GM19395 (cell line): Measurements from ENCODE around the gene ACTN4.
"Not testable (repeated sequence)": the region's sequence is repeated elsewhere in the genome, so short reads cannot be mapped to it uniquely, and the experiment has no call there.

Experiments used
- ATAC-seq: cut with Tn5 transposase; IDR thresholded peaks from one replicate; pipeline ENCODE4 v1.9.1; 2021; ENCODE audit warnings: mild to moderate bottlenecking, moderate library complexity; ENCODE audit not compliant: unreplicated experiment

ACTN4 gene

GRCh38 chr19:38734426-38735256 lies 87.2 kb downstream of the ACTN4 start:
- no peak for ATAC-seq

GRCh38 chr19:38735257-38735686 lies 87.8 kb downstream of the ACTN4 start:
- ATAC-seq: no peak

- ATAC-seq: no peak
Measured at GRCh38 chr19:38736036-38736412, 88.6 kb downstream of the ACTN4 start.

GRCh38 chr19:38736413-38737280 lies 89.2 kb downstream of the ACTN4 start:
- ATAC-seq: no peak

- ATAC-seq: no peak
Measured at GRCh38 chr19:38737281-38737865, 89.9 kb downstream of the ACTN4 start.

GRCh38 chr19:38737921-38738737 lies 90.7 kb downstream of the ACTN4 start:
- ATAC-seq: no peak

- ATAC-seq: no peak
Measured at GRCh38 chr19:38739440-38740256, 92.2 kb downstream of the ACTN4 start.

GRCh38 chr19:38740257-38740592 lies 92.8 kb downstream of the ACTN4 start:
- ATAC-seq: no peak

GRCh38 chr19:38740932-38741331 lies 93.5 kb downstream of the ACTN4 start:
- ATAC-seq: no peak

- ATAC-seq: no peak
Measured at GRCh38 chr19:38741670-38742069, 94.2 kb downstream of the ACTN4 start.

- no peak for ATAC-seq
Measured at GRCh38 chr19:38742296-38742695, 94.8 kb downstream of the ACTN4 start.

- ATAC-seq: no peak
Measured at GRCh38 chr19:38742906-38743305, 95.5 kb downstream of the ACTN4 start.

GRCh38 chr19:38743394-38744297 lies 96.2 kb downstream of the ACTN4 start:
- ATAC-seq: no peak

GRCh38 chr19:38744298-38744681 lies 96.8 kb downstream of the ACTN4 start, which contains the start of gene CAPN12:
Gene CAPN12, minus strand, starts transcription at chr19:38744474. Its CDS starts 309 bp downstream, at chr19:38744165.
- ATAC-seq: no peak

GRCh38 chr19:38744874-38745273 lies 97.4 kb downstream of the ACTN4 start:
- no peak for ATAC-seq

- no peak for ATAC-seq
Measured at GRCh38 chr19:38745316-38745715, 97.9 kb downstream of the ACTN4 start.

- ATAC-seq: not testable (repeated sequence)
Measured at GRCh38 chr19:38753783-38754182, 106.3 kb downstream of the ACTN4 start.

GRCh38 chr19:38754196-38754595 lies 106.7 kb downstream of the ACTN4 start:
- not testable (repeated sequence) for ATAC-seq

GRCh38 chr19:38759590-38760003 lies 112.1 kb downstream of the ACTN4 start:
- no peak for ATAC-seq
